ENCODE data around the gene ZNF211.

- TF ChIP-seq BRCA1 (IDR thresholded peaks at IDR 0.05) (no peak), BRCA1 (CRISPR knock-in tag; IDR thresholded peaks at IDR 0.05) (no peak), SMC3 (conservative IDR thresholded peaks at IDR 0.05; ENCODE audit: insufficient read depth, low read depth, low read length) (no peak), CTCF (IDR thresholded peaks at IDR 0.05 in 2 of 3, conservative IDR thresholded peaks at IDR 0.05 in 1 of 3; ENCODE audit: insufficient read depth in 2 of 3, low read depth in 1 of 3, low read length in 3 of 3) (no peak), EP300 (IDR thresholded peaks at IDR 0.05; ENCODE audit: low read length) (no peak), NRF1 (conservative IDR thresholded peaks at IDR 0.05 in 1 of 2, IDR thresholded peaks at IDR 0.05 in 1 of 2) (no peak), KDM2B (CRISPR knock-in tag; IDR thresholded peaks at IDR 0.05) (no peak), POLR2A (conservative IDR thresholded peaks at IDR 0.05) (no peak), EZH2 (IDR thresholded peaks at IDR 0.05; ENCODE audit: borderline replicate concordance, low read depth, low read length) (no peak)
- TF ChIP-seq, protein P1, sequence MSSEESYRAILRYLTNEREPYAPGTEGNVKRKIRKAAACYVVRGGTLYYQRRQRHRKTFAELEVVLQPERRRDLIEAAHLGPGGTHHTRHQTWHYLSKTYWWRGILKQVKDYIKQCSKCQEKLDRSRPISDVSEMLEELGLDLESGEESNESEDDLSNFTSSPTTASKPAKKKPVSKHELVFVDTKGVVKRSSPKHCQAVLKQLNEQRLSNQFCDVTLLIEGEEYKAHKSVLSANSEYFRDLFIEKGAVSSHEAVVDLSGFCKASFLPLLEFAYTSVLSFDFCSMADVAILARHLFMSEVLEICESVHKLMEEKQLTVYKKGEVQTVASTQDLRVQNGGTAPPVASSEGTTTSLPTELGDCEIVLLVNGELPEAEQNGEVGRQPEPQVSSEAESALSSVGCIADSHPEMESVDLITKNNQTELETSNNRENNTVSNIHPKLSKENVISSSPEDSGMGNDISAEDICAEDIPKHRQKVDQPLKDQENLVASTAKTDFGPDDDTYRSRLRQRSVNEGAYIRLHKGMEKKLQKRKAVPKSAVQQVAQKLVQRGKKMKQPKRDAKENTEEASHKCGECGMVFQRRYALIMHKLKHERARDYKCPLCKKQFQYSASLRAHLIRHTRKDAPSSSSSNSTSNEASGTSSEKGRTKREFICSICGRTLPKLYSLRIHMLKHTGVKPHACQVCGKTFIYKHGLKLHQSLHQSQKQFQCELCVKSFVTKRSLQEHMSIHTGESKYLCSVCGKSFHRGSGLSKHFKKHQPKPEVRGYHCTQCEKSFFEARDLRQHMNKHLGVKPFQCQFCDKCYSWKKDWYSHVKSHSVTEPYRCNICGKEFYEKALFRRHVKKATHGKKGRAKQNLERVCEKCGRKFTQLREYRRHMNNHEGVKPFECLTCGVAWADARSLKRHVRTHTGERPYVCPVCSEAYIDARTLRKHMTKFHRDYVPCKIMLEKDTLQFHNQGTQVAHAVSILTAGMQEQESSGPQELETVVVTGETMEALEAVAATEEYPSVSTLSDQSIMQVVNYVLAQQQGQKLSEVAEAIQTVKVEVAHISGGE (CRISPR knock-in tag; IDR thresholded peaks at IDR 0.05), result no peak
- TF ChIP-seq, protein P2, sequence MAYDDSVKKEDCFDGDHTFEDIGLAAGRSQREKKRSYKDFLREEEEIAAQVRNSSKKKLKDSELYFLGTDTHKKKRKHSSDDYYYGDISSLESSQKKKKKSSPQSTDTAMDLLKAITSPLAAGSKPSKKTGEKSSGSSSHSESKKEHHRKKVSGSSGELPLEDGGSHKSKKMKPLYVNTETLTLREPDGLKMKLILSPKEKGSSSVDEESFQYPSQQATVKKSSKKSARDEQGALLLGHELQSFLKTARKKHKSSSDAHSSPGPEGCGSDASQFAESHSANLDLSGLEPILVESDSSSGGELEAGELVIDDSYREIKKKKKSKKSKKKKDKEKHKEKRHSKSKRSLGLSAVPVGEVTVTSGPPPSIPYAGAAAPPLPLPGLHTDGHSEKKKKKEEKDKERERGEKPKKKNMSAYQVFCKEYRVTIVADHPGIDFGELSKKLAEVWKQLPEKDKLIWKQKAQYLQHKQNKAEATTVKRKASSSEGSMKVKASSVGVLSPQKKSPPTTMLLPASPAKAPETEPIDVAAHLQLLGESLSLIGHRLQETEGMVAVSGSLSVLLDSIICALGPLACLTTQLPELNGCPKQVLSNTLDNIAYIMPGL (CRISPR knock-in tag; IDR thresholded peaks at IDR 0.05), result no peak
- TF ChIP-seq, protein P3, sequence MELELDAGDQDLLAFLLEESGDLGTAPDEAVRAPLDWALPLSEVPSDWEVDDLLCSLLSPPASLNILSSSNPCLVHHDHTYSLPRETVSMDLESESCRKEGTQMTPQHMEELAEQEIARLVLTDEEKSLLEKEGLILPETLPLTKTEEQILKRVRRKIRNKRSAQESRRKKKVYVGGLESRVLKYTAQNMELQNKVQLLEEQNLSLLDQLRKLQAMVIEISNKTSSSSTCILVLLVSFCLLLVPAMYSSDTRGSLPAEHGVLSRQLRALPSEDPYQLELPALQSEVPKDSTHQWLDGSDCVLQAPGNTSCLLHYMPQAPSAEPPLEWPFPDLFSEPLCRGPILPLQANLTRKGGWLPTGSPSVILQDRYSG (tag; conservative IDR thresholded peaks at IDR 0.05; ENCODE audit: low read depth), result no peak
Measured at GRCh38 chr19:57656346-57656745, 23.4 kb downstream of the ZNF211 start.

All from K562 (cell line).